Panc1 (cell line): Measurements from ENCODE around the gene CNDP1. TPM values are rescaled to one million over a fixed set of nuclear protein-coding genes. Genes with fewer than 3 reads are reported as not detected.
A peak's percentile ranks its signal among the peaks of the same experiment; 100 is the strongest.

Source experiments
- ATAC-seq: fragments of 200-7000 bp; cut with Tn5 transposase; 2 replicates; pipeline ENCODE4 v1.9.1; 2020; ENCODE audit warnings: mild to moderate bottlenecking, moderate library complexity
- BruUV-seq: library from RNA; stranded (reverse); fragments of 400-500 nt; replicated peaks from 2 replicates; lab custom pipeline; 2021; lab: Mats Ljungman, UMichigan
- CTCF ChIA-PET: fragments of 300-600 bp; sonication (Branson Sonifier 250); formaldehyde crosslinking; loops from one replicate; lab custom pipeline; 2022; ENCODE audit warnings: antibody characterized with exemption; lab: Charles Lee
- POLR2A ChIA-PET: fragments of 300-600 bp; sonication (Branson Sonifier 250); formaldehyde crosslinking; loops from one replicate; lab custom pipeline; 2022; ENCODE audit warnings: antibody characterized with exemption; lab: Charles Lee
- DNase-seq: peaks from one replicate; pipeline ENCODE4 v3.0.0-alpha.2; 2010; ENCODE audit warnings: low read depth, low spot score
- H3K27ac ChIP-seq: 2 replicates; pipeline ENCODE4 v1.5.1; 2011; ENCODE audit warnings: mild to moderate bottlenecking, low read length, inconsistent platforms
- H3K27me3 ChIP-seq: fragments of 200-500 bp; sonication (Bioruptor generic); 2 replicates; pipeline ENCODE4 v1.6.0; 2014; ENCODE audit warnings: low read length, inconsistent platforms; ENCODE audit not compliant: control insufficient read depth, insufficient read depth
- H3K36me3 ChIP-seq: fragments of 200-500 bp; sonication (Bioruptor generic); 2 replicates; pipeline ENCODE4 v1.5.1; 2014; ENCODE audit warnings: inconsistent platforms, mild to moderate bottlenecking, low read length, moderate library complexity; ENCODE audit not compliant: control insufficient read depth, insufficient read depth
- H3K4me1 ChIP-seq: 2 replicates; pipeline ENCODE4 v1.5.1; 2011; ENCODE audit warnings: inconsistent platforms, mild to moderate bottlenecking, low read length, moderate library complexity; ENCODE audit not compliant: control insufficient read depth, insufficient read depth
- H3K4me3 ChIP-seq, 2 experiments: 2 replicates each; pipeline ENCODE4 v1.5.1; 2011 to 2012; ENCODE audit warnings: low read depth in 2 of 2, low read length in 2 of 2, mild to moderate bottlenecking in 2 of 2, inconsistent platforms in 1 of 2, moderate library complexity in 1 of 2
- H3K9me3 ChIP-seq: fragments of 200-500 bp; sonication (Bioruptor generic); 2 replicates; pipeline ENCODE4 v1.5.1; 2014; ENCODE audit warnings: low read depth, mild to moderate bottlenecking, inconsistent platforms, low read length, moderate library complexity; ENCODE audit not compliant: control insufficient read depth, insufficient read depth
- CTCF ChIP-seq: fragments of 450-650 bp; IDR thresholded peaks from 2 replicates; pipeline ENCODE4 v1.5.1; 2017; ENCODE audit warnings: mild to moderate bottlenecking
- POLR2AphosphoS5 ChIP-seq: IDR thresholded peaks from 2 replicates; pipeline ENCODE4 v1.6.1; 2012; ENCODE audit warnings: mild to moderate bottlenecking, low read depth, low read length, moderate library complexity
- SIN3A ChIP-seq: IDR thresholded peaks from 2 replicates; pipeline ENCODE4 v1.6.1; 2012; ENCODE audit warnings: low read depth, mild to moderate bottlenecking, low read length, moderate library complexity, borderline replicate concordance; ENCODE audit not compliant: insufficient read depth
- TCF7L2 ChIP-seq: IDR thresholded peaks from 2 replicates; pipeline ENCODE4 v1.6.1; 2011; ENCODE audit warnings: mild to moderate bottlenecking, low read depth, low read length, inconsistent platforms
- in situ Hi-C: cut with HindIII; loops from 2 replicates; pipeline ENCODE4 v1.10.0; 2016; ENCODE audit warnings: low sequenced_read_pairs, low pct_unique_long_range_greater_than_20kb
- intact Hi-C: fragments of 100-400 bp; cut with micrococcal nuclease; formaldehyde crosslinking; loops from one replicate; pipeline ENCODE4 v1.10.0; 2022; ENCODE audit not compliant: unreplicated experiment
- total RNA-seq: library from RNA; stranded (reverse); gene quantifications from one replicate; pipeline ENCODE4 v1.2.1, GENCODE V29; 2021; ENCODE audit not compliant: unreplicated experiment
- TF ChIP-seq, protein P1 (sequence below), 2 experiments: IDR thresholded peaks; 2 replicates each; pipeline ENCODE4 v1.6.1; 2011 to 2012; ENCODE audit warnings: low read depth in 2 of 2, control low read depth in 1 of 2, low read length in 1 of 2, mild to moderate bottlenecking in 1 of 2, moderate library complexity in 1 of 2; ENCODE audit not compliant: insufficient read depth in 1 of 2

Gene CNDP1
- total RNA-seq, 1 experiment from 2014 or later: not detected

DNA sequence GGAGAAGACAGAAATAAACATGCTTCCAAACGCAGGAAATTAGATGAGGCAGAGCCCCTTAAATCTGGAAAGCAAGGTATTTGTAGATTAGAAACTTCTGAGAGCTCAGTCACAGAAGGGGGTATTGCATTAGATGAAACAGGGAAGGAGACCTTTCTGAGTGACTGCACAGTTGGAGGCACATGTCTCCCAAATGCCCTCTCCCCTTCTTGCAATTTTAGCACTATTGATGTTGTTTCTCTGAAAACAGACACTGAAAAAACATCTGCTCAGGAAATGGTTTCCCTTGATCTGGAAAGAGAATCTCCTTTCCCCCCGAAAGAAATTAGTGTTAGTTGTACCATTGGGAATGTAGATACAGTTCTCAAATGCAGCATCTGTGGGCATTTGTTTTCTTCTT is 96.9 kb downstream of the CNDP1 start:
- no peak overlapping the region for H3K27ac ChIP-seq
- H3K9me3 ChIP-seq: no peaks in the 10 kb centered on the region
- DNase-seq (no peak), ATAC-seq (no peak)
- POLR2A ChIA-PET: no interaction called here
- no peak overlapping the region for H3K4me3 ChIP-seq
- no peaks in the 10 kb centered on the region for H3K27me3 ChIP-seq
- H3K36me3 ChIP-seq: no peaks in the 10 kb centered on the region
- no TSS peak for BruUV-seq
- no peaks in the 10 kb centered on the region for H3K4me1 ChIP-seq
- TF ChIP-seq TCF7L2 (no peak), SIN3A (no peak), POLR2AphosphoS5 (no peak), CTCF (no peak)
- TF ChIP-seq, protein P1, sequence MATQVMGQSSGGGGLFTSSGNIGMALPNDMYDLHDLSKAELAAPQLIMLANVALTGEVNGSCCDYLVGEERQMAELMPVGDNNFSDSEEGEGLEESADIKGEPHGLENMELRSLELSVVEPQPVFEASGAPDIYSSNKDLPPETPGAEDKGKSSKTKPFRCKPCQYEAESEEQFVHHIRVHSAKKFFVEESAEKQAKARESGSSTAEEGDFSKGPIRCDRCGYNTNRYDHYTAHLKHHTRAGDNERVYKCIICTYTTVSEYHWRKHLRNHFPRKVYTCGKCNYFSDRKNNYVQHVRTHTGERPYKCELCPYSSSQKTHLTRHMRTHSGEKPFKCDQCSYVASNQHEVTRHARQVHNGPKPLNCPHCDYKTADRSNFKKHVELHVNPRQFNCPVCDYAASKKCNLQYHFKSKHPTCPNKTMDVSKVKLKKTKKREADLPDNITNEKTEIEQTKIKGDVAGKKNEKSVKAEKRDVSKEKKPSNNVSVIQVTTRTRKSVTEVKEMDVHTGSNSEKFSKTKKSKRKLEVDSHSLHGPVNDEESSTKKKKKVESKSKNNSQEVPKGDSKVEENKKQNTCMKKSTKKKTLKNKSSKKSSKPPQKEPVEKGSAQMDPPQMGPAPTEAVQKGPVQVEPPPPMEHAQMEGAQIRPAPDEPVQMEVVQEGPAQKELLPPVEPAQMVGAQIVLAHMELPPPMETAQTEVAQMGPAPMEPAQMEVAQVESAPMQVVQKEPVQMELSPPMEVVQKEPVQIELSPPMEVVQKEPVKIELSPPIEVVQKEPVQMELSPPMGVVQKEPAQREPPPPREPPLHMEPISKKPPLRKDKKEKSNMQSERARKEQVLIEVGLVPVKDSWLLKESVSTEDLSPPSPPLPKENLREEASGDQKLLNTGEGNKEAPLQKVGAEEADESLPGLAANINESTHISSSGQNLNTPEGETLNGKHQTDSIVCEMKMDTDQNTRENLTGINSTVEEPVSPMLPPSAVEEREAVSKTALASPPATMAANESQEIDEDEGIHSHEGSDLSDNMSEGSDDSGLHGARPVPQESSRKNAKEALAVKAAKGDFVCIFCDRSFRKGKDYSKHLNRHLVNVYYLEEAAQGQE (IDR thresholded peaks at IDR 0.05; ENCODE audit: insufficient read depth in 1 of 2, low read depth in 2 of 2, low read length in 1 of 2): no peak
- in situ Hi-C loops: no loop called here
- CTCF ChIA-PET: no interaction called here
- intact Hi-C loops: no loop called here

GRCh38 chr18:74631623-74632350 is 97.5 kb downstream of the CNDP1 start:
- no peaks in the 10 kb centered on the region for H3K27me3 ChIP-seq
- intact Hi-C loops: no loop called here
- ChIA-PET POLR2A (no interaction called here), CTCF (interaction anchor here (0.6 kb wide), 1 partner anchor 263 kb away, joined by 4 read pairs; no protein-coding TSS in a partner anchor)
- no peak overlapping the region for H3K4me3 ChIP-seq
- H3K36me3 ChIP-seq: no peaks in the 10 kb centered on the region
- no peak for TF ChIP-seq SIN3A
- no peak for TF ChIP-seq CTCF
- TF ChIP-seq, protein P1 (IDR thresholded peaks at IDR 0.05; ENCODE audit: insufficient read depth in 1 of 2, low read depth in 2 of 2, low read length in 1 of 2): no peak
- no peak for TF ChIP-seq TCF7L2
- no peak for TF ChIP-seq POLR2AphosphoS5
- no peak overlapping the region for H3K27ac ChIP-seq
- H3K9me3 ChIP-seq: no peaks in the 10 kb centered on the region
- in situ Hi-C loops: no loop called here
- BruUV-seq: TSS peak; percentile 26
- no peak for DNase-seq
- no peaks in the 10 kb centered on the region for H3K4me1 ChIP-seq
- no peak for ATAC-seq
